ENCODE data around the gene TMEM132C.

GRCh38 chr12:128753438-128753837 is 486.5 kb downstream of the TMEM132C start:
- no peak for TF ChIP-seq FOXM1 (IDR thresholded peaks at IDR 0.05; ENCODE audit: borderline replicate concordance)
- no peak for TF ChIP-seq SP1 (IDR thresholded peaks at IDR 0.05)
- TF ChIP-seq ARNT (IDR thresholded peaks at IDR 0.05): no peak
- no peak for TF ChIP-seq FOXK2 (IDR thresholded peaks at IDR 0.05)
- TF ChIP-seq FOXA1 (IDR thresholded peaks at IDR 0.05): no peak
- TF ChIP-seq PKNOX1 (IDR thresholded peaks at IDR 0.05): no peak
